ENCODE data around the gene PPARG. TPM values are rescaled to one million over a fixed set of nuclear protein-coding genes. Genes with fewer than 3 reads are reported as not detected.

The PPARG gene
- total and polyA plus RNA-seq, 2 of the 13 experiments (the other 11 are each of a cell fraction or from before 2014, with no cell fraction given), result 13.9 to 58.3 TPM

DNA sequence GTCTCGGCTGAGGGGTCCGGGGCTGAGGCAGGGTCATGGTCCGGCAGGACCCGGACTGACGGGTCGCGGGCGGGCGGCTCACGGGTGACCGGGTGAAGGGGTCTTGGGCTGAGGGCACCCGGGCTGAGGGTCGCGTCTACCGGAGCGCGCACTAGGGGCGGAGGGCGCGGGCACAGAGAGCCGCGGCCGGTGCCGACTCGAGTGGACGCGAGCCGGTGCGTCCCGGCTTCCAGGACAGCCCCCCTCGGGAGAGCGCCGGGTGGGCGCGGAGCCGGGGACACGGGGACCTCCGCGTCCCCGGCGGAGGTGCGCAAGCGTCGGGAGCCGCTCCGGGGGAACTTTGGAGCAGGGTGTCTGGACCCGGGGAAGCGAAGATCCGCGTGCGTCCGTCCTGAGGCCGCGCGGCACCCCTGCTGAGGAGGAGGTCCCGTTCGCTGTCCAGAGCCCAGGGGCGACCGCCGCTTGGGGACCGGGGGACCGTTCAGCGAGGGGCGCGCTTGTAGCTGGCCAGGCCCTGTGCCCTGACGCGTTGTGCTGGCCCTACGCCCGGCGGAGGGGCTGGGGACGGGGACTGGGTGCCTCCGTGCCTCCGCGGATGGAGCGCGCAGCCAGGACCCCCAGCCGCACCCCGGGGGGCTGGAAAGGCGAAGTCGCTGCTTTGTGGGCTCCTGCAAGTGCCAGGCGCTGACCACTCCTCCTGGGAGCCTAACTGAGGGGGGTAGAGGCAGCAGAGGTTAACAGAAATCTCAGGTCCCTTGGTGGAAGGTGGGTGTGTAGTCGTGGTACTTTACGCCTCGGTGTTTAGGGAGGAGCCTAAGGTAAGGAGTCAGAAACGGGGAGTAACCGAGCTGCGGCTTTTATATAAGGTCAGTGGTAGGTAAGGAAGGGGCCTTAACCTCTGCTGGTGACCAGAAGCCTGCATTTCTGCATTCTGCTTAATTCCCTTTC lies at the start of gene PPARG (continued):
- TF ChIP-seq ZNF570 (CRISPR knock-in tag; IDR thresholded peaks at IDR 0.05; ENCODE audit: borderline replicate concordance) (no peak), ZNF629 (CRISPR knock-in tag; conservative IDR thresholded peaks at IDR 0.05) (no peak), MXD4 (CRISPR knock-in tag; IDR thresholded peaks at IDR 0.05) (peak; percentile 37; the same call in 1 of the 2 replicates), XRCC5 (optimal IDR thresholded peaks at IDR 0.05; ENCODE audit: low read length) (no peak), PRMT3 (CRISPR knock-in tag; IDR thresholded peaks at IDR 0.05; ENCODE audit: borderline replicate concordance, low read depth) (no peak), ATF1 (CRISPR knock-in tag; IDR thresholded peaks at IDR 0.05) (no peak), ZNF878 (CRISPR knock-in tag; IDR thresholded peaks at IDR 0.05) (no peak), ZNF34 (CRISPR knock-in tag; IDR thresholded peaks at IDR 0.05; ENCODE audit: borderline replicate concordance) (no peak), GPN1 (CRISPR knock-in tag; IDR thresholded peaks at IDR 0.05; ENCODE audit: borderline replicate concordance) (peak; percentile 31; the same call in 1 of the 2 replicates), ZEB1 (IDR thresholded peaks at IDR 0.05; ENCODE audit: insufficient replicate concordance, low read depth) (no peak), JUNB (CRISPR knock-in tag; IDR thresholded peaks at IDR 0.05; ENCODE audit: borderline replicate concordance) (no peak), ZFP36L1 (CRISPR knock-in tag; IDR thresholded peaks at IDR 0.05) (no peak), DNMT3B (CRISPR knock-in tag; conservative IDR thresholded peaks at IDR 0.05) (no peak), ZMAT3 (CRISPR knock-in tag; conservative IDR thresholded peaks at IDR 0.05) (no peak), MTA3 (CRISPR knock-in tag; IDR thresholded peaks at IDR 0.05) (no peak), MAF1 (CRISPR knock-in tag; IDR thresholded peaks at IDR 0.05; ENCODE audit: borderline replicate concordance) (peak; percentile 27; the same call in 1 of the 2 replicates), ZBTB7B (CRISPR knock-in tag; IDR thresholded peaks at IDR 0.05) (peak; percentile 91)
- TF ChIP-seq, protein P1, sequence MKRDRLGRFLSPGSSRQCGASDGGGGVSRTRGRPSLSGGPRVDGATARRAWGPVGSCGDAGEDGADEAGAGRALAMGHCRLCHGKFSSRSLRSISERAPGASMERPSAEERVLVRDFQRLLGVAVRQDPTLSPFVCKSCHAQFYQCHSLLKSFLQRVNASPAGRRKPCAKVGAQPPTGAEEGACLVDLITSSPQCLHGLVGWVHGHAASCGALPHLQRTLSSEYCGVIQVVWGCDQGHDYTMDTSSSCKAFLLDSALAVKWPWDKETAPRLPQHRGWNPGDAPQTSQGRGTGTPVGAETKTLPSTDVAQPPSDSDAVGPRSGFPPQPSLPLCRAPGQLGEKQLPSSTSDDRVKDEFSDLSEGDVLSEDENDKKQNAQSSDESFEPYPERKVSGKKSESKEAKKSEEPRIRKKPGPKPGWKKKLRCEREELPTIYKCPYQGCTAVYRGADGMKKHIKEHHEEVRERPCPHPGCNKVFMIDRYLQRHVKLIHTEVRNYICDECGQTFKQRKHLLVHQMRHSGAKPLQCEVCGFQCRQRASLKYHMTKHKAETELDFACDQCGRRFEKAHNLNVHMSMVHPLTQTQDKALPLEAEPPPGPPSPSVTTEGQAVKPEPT (CRISPR knock-in tag; IDR thresholded peaks at IDR 0.05; ENCODE audit: low read depth), result no peak
- TF ChIP-seq, protein P2, sequence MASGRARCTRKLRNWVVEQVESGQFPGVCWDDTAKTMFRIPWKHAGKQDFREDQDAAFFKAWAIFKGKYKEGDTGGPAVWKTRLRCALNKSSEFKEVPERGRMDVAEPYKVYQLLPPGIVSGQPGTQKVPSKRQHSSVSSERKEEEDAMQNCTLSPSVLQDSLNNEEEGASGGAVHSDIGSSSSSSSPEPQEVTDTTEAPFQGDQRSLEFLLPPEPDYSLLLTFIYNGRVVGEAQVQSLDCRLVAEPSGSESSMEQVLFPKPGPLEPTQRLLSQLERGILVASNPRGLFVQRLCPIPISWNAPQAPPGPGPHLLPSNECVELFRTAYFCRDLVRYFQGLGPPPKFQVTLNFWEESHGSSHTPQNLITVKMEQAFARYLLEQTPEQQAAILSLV (CRISPR knock-in tag; IDR thresholded peaks at IDR 0.05; ENCODE audit: borderline replicate concordance), result no peak
- TF ChIP-seq, protein P3, sequence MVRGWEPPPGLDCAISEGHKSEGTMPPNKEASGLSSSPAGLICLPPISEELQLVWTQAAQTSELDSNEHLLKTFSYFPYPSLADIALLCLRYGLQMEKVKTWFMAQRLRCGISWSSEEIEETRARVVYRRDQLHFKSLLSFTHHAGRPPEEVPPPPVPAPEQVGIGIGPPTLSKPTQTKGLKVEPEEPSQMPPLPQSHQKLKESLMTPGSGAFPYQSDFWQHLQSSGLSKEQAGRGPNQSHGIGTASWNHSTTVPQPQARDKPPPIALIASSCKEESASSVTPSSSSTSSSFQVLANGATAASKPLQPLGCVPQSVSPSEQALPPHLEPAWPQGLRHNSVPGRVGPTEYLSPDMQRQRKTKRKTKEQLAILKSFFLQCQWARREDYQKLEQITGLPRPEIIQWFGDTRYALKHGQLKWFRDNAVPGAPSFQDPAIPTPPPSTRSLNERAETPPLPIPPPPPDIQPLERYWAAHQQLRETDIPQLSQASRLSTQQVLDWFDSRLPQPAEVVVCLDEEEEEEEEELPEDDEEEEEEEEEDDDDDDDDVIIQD (CRISPR knock-in tag; IDR thresholded peaks at IDR 0.05; ENCODE audit: low read depth), result no peak
- TF ChIP-seq, protein P4, sequence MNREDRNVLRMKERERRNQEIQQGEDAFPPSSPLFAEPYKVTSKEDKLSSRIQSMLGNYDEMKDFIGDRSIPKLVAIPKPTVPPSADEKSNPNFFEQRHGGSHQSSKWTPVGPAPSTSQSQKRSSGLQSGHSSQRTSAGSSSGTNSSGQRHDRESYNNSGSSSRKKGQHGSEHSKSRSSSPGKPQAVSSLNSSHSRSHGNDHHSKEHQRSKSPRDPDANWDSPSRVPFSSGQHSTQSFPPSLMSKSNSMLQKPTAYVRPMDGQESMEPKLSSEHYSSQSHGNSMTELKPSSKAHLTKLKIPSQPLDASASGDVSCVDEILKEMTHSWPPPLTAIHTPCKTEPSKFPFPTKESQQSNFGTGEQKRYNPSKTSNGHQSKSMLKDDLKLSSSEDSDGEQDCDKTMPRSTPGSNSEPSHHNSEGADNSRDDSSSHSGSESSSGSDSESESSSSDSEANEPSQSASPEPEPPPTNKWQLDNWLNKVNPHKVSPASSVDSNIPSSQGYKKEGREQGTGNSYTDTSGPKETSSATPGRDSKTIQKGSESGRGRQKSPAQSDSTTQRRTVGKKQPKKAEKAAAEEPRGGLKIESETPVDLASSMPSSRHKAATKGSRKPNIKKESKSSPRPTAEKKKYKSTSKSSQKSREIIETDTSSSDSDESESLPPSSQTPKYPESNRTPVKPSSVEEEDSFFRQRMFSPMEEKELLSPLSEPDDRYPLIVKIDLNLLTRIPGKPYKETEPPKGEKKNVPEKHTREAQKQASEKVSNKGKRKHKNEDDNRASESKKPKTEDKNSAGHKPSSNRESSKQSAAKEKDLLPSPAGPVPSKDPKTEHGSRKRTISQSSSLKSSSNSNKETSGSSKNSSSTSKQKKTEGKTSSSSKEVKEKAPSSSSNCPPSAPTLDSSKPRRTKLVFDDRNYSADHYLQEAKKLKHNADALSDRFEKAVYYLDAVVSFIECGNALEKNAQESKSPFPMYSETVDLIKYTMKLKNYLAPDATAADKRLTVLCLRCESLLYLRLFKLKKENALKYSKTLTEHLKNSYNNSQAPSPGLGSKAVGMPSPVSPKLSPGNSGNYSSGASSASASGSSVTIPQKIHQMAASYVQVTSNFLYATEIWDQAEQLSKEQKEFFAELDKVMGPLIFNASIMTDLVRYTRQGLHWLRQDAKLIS (CRISPR knock-in tag; IDR thresholded peaks at IDR 0.05), result no peak

Data from HepG2 (cell line).